NCI-H2227 treated with DMSO at 0.1 percent for 48 hours (cell line): ENCODE results near the gene FHL1.

Experiments used
- DNase-seq: peaks from one replicate; lab custom pipeline; 2025; lab: John Stamatoyannopoulos, UW

FHL1 gene

DNA sequence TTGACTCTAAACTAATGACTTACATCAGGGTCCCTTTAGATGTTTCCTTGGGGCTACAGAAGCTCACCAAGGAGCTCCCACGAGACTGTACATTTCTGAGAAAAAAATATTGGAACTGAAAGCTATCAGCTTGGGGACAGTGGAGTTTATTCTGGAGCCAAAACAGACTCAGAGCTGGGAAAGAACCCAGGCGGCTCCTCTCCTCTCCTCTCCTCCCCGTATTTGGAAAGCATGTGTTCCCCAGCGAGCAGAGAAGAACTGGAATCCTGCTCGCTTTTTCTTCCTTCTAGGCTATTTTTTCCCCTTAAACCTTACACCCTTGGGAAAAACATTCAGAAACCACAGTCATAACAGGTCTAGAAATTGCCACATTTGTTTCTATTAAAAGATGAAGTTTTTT, 108.2 kb downstream of the FHL1 start:
- no peak for DNase-seq

DNA sequence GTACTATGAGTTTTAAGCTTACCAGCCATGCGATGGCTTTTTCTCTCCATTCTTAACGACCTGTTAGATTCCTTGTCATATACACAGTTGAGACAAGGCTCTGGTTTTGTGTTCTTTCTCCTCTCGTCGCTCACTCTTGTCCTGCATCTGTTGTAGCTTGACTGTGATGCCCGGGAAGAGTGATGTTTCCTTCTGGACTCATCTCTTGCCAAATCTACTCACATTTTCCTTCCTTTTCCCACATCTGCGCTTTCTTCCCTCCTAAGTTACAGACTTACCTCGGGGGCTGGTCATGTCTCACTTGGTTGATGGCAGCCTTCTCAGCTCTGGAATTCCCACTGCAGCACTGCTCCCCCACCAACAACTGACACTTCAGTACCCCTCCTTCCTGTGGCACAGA, 108.7 kb downstream of the FHL1 start:
- no peak for DNase-seq

DNA sequence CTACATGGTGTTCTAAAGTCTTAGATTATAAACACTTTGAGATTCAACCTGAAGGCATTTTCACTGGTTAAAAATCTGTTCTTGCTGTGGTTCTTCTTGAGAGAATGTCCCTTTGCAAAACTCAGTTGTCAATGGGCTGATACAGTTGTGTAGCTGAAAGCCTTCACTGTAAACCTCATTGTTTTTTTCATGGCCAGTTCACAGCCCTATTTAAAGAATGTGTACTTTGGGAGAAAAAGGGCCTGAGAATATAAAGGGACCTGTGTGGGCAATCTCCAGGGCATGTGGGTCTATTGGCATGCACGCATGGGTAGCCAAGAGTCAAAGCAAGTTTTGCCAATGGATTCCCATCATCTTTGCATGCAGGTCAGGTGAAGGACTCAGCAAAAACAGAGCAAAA, 111.6 kb downstream of the FHL1 start:
- DNase-seq, result no peak

DNA sequence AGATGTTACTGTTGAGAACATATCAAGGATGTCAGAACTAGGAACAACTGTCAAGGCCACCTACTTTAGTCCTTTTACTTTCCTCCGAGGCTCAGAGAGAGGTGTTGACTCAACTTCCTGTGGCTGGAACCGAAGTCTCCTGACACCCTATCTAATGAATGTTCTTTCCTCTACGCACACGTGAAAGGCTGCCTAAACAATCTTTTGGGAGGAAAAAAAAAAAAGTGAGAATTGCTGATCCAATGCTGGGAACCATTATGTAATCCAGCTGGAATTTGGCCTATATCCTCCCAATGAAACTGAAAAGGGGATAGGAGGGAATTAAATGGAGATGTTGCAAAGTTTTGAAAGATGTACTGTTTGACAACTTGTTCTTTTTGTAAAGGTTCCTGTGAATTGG, 112.2 kb downstream of the FHL1 start:
- DNase-seq, result no peak

DNA sequence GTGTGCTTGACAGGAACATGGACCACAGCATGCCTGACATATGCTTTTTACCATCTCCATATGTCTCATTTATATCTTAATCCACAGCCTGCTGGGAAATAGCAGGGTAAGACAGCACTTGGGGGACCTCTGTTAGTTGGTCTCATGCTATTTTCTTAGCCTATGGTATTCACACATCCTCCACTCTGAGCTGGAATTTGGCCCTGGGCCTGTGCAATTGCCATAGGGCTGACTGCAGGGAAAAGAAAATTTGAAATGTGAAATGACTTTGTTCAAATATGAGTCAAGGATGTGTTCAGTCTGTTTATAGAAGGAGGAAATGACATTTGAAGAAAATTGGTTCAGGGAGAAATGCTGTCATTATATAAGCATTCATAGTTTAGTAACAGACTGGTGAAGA, 113.4 kb downstream of the FHL1 start:
- no peak for DNase-seq
